ENCODE measurements around the gene SCFD2. TPM values are rescaled to one million over a fixed set of nuclear protein-coding genes. Genes with fewer than 3 reads are reported as not detected.
A peak's percentile ranks its signal among the peaks of the same experiment; 100 is the strongest.

Gene SCFD2
- total RNA-seq, 1 experiment from 2014 or later: 36.6 TPM

- TF ChIP-seq EZH2 (IDR thresholded peaks at IDR 0.05; ENCODE audit: low read length, unreplicated experiment) (no peak), EZH2phosphoT487 (IDR thresholded peaks at IDR 0.05; ENCODE audit: borderline replicate concordance, low read length) (no peak)
- TF ChIP-seq, protein P1, sequence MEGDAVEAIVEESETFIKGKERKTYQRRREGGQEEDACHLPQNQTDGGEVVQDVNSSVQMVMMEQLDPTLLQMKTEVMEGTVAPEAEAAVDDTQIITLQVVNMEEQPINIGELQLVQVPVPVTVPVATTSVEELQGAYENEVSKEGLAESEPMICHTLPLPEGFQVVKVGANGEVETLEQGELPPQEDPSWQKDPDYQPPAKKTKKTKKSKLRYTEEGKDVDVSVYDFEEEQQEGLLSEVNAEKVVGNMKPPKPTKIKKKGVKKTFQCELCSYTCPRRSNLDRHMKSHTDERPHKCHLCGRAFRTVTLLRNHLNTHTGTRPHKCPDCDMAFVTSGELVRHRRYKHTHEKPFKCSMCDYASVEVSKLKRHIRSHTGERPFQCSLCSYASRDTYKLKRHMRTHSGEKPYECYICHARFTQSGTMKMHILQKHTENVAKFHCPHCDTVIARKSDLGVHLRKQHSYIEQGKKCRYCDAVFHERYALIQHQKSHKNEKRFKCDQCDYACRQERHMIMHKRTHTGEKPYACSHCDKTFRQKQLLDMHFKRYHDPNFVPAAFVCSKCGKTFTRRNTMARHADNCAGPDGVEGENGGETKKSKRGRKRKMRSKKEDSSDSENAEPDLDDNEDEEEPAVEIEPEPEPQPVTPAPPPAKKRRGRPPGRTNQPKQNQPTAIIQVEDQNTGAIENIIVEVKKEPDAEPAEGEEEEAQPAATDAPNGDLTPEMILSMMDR (conservative IDR thresholded peaks at IDR 0.05; ENCODE audit: low read depth, low read length): no peak
- Histone ChIP-seq H3K4me2 (ENCODE audit: low read length) (peak overlapping the region; percentile 70), H3K9ac (ENCODE audit: low read length) (peak overlapping the region; percentile 35), H3K9me3 (ENCODE audit: low read length) (no peaks in the 10 kb centered on the region), H3K27ac (ENCODE audit: low read length) (peak overlapping the region; percentile 77), H3K4me3 (ENCODE audit: low read length) (peak overlapping the region; percentile 37; the same call in 1 of the 2 replicates), H4K20me1 (ENCODE audit: low read length) (no peaks in the 10 kb centered on the region), H3K4me1 (ENCODE audit: insufficient read depth, low read length) (peaks cover 28% of the 10 kb centered on the region), H2AFZ (ENCODE audit: low read length) (peak overlapping the region; percentile 53), H3K36me3 (ENCODE audit: low read depth, low read length) (no peaks in the 10 kb centered on the region), H3K79me2 (ENCODE audit: low read length) (peaks cover 20% of the 10 kb centered on the region), H3F3A (ENCODE audit: low read length, unreplicated experiment) (peaks cover 10% of the 10 kb centered on the region), H3K9me2 (replicated peaks; ENCODE audit: low read length) (no peaks in the 10 kb centered on the region), H3K27me3 (ENCODE audit: low read length) (no peaks in the 10 kb centered on the region)
- ChIA-PET CTCF (no interaction called here), POLR2A (ENCODE audit: unreplicated experiment) (interaction anchor here (0.6 to 0.7 kb wide), 2 partner anchors 116 to 460 kb away, joined by 4 read pairs; no protein-coding TSS in a partner anchor)
- ATAC-seq (peak; percentile 84), DNase-seq (peak; percentile 70)
- BruUV-seq (replicated peaks): no TSS peak
- intact Hi-C loops (cut with micrococcal nuclease): loop anchor here (1.0 kb wide), 1 partner anchor 27 kb away; no protein-coding TSS in a partner anchor
Observed at GRCh38 chr4:53321151-53321983, 44.5 kb downstream of the SCFD2 start.

DNA sequence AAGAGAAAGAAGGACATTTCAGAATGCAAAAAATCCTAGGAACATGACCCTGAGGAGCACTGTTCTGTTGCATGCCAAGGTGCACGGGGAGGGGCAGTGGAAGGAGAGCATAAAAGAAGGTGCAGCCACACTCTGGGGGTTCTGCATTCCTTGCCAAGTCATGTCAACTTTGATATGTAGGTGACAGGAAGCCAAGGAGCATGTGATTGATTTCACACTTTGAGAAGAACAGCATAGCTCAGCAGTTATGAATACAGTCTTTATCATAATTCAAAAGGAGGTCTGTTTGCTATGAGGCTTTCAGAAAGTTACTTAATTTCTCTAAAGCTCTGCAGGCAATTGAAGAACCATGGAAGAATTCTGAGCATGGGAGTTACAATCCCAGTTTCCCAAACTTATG is 50.6 kb downstream of the SCFD2 start:
- no peak overlapping the region for H3K9ac ChIP-seq (ENCODE audit: low read length)
- H2AFZ ChIP-seq (ENCODE audit: low read length): no peak overlapping the region
- ATAC-seq: no peak
- H3K9me2 ChIP-seq (replicated peaks; ENCODE audit: low read length): no peaks in the 10 kb centered on the region
- no peaks in the 10 kb centered on the region for H3K27me3 ChIP-seq (ENCODE audit: low read length)
- H3K27ac ChIP-seq (ENCODE audit: low read length): no peak overlapping the region
- ChIA-PET POLR2A (ENCODE audit: unreplicated experiment) (no interaction called here), CTCF (no interaction called here)
- H3F3A ChIP-seq (ENCODE audit: low read length, unreplicated experiment): no peaks in the 10 kb centered on the region
- H3K4me3 ChIP-seq (ENCODE audit: low read length): no peak overlapping the region
- H3K4me1 ChIP-seq (ENCODE audit: insufficient read depth, low read length): no peaks in the 10 kb centered on the region
- no peak for DNase-seq
- no peaks in the 10 kb centered on the region for H4K20me1 ChIP-seq (ENCODE audit: low read length)
- no peaks in the 10 kb centered on the region for H3K36me3 ChIP-seq (ENCODE audit: low read depth, low read length)
- no peaks in the 10 kb centered on the region for H3K9me3 ChIP-seq (ENCODE audit: low read length)
- no TSS peak for BruUV-seq (replicated peaks)
- intact Hi-C loops (cut with micrococcal nuclease): no loop called here
- TF ChIP-seq EZH2 (IDR thresholded peaks at IDR 0.05; ENCODE audit: low read length, unreplicated experiment) (no peak), EZH2phosphoT487 (IDR thresholded peaks at IDR 0.05; ENCODE audit: borderline replicate concordance, low read length) (no peak)
- TF ChIP-seq, protein P1 (conservative IDR thresholded peaks at IDR 0.05; ENCODE audit: low read depth, low read length): no peak
- no peak overlapping the region for H3K4me2 ChIP-seq (ENCODE audit: low read length)
- peaks cover 7% of the 10 kb centered on the region; the same call in 1 of the 2 replicates for H3K79me2 ChIP-seq (ENCODE audit: low read length)

GRCh38 chr4:53314252-53314651 is 51.6 kb downstream of the SCFD2 start:
- H3K27me3 ChIP-seq (ENCODE audit: low read length): no peaks in the 10 kb centered on the region
- no peaks in the 10 kb centered on the region for H4K20me1 ChIP-seq (ENCODE audit: low read length)
- no peaks in the 10 kb centered on the region for H3K9me3 ChIP-seq (ENCODE audit: low read length)
- no TSS peak for BruUV-seq (replicated peaks)
- no peak for DNase-seq
- no peaks in the 10 kb centered on the region for H3K36me3 ChIP-seq (ENCODE audit: low read depth, low read length)
- no peak for ATAC-seq
- H3K9me2 ChIP-seq (replicated peaks; ENCODE audit: low read length): no peaks in the 10 kb centered on the region
- intact Hi-C loops (cut with micrococcal nuclease): loop anchor here (5.0 kb wide), 1 partner anchor 143 kb away; no protein-coding TSS in a partner anchor
- H3K4me2 ChIP-seq (ENCODE audit: low read length): no peak overlapping the region
- H3K27ac ChIP-seq (ENCODE audit: low read length): no peak overlapping the region
- TF ChIP-seq EZH2 (IDR thresholded peaks at IDR 0.05; ENCODE audit: low read length, unreplicated experiment): no peak
- TF ChIP-seq EZH2phosphoT487 (IDR thresholded peaks at IDR 0.05; ENCODE audit: borderline replicate concordance, low read length): no peak
- TF ChIP-seq, protein P1 (conservative IDR thresholded peaks at IDR 0.05; ENCODE audit: low read depth, low read length): no peak
- H3F3A ChIP-seq (ENCODE audit: low read length, unreplicated experiment): no peaks in the 10 kb centered on the region
- H2AFZ ChIP-seq (ENCODE audit: low read length): no peak overlapping the region
- no peaks in the 10 kb centered on the region for H3K4me1 ChIP-seq (ENCODE audit: insufficient read depth, low read length)
- H3K4me3 ChIP-seq (ENCODE audit: low read length): no peak overlapping the region
- CTCF ChIA-PET: interaction anchor here (0.6 to 1.4 kb wide), 3 partner anchors 47 to 919 kb away, joined by 3 to 8 read pairs (median 7); no protein-coding TSS in a partner anchor
- no peaks in the 10 kb centered on the region for H3K79me2 ChIP-seq (ENCODE audit: low read length)
- POLR2A ChIA-PET (ENCODE audit: unreplicated experiment): no interaction called here
- H3K9ac ChIP-seq (ENCODE audit: low read length): no peak overlapping the region

All from PC-3 (cell line).